PC-3 (cell line): ENCODE measurements around the gene ACAN. TPM values are rescaled to one million over a fixed set of nuclear protein-coding genes. Genes with fewer than 3 reads are reported as not detected.
A peak's percentile ranks its signal among the peaks of the same experiment; 100 is the strongest.

Experiments
- ATAC-seq: fragments of 200-7000 bp; cut with Tn5 transposase; 2 replicates; pipeline ENCODE4 v1.9.1; 2020; ENCODE audit warnings: mild to moderate bottlenecking, moderate library complexity
- BruUV-seq: library from RNA; stranded (reverse); fragments of 400-500 nt; replicated peaks from 2 replicates; lab custom pipeline; 2021; lab: Mats Ljungman, UMichigan
- CTCF ChIA-PET: fragments of 300-600 bp; sonication (Branson Sonifier 250); formaldehyde crosslinking; loops from one replicate; lab custom pipeline; 2022; ENCODE audit warnings: antibody characterized with exemption; lab: Charles Lee
- POLR2A ChIA-PET: fragments of 300-600 bp; sonication (Branson Sonifier 250); formaldehyde crosslinking; loops from one replicate; lab custom pipeline; 2022; ENCODE audit warnings: antibody characterized with exemption; ENCODE audit not compliant: unreplicated experiment; lab: Charles Lee
- DNase-seq: peaks from one replicate; pipeline ENCODE4 v3.0.0-alpha.2; 2015
- H2AFZ ChIP-seq: fragments of 300-600 bp; sonication (generic); 2 replicates; pipeline ENCODE4 v1.6.0; 2016; ENCODE audit warnings: antibody characterized with exemption, low read length
- H3F3A ChIP-seq: fragments of 300-600 bp; sonication (generic); one replicate; pipeline ENCODE4 v1.6.0; 2017; ENCODE audit warnings: antibody characterized with exemption, low read length, control low read depth, mild to moderate bottlenecking; ENCODE audit not compliant: unreplicated experiment
- H3K27ac ChIP-seq: fragments of 300-600 bp; sonication (generic); 2 replicates; pipeline ENCODE4 v1.5.1; 2016; ENCODE audit warnings: mild to moderate bottlenecking, low read length
- H3K27me3 ChIP-seq: fragments of 300-600 bp; sonication (generic); 2 replicates; pipeline ENCODE4 v1.6.1; 2016; ENCODE audit warnings: low read length, mixed read lengths
- H3K36me3 ChIP-seq: fragments of 300-600 bp; sonication (generic); 2 replicates; pipeline ENCODE4 v1.6.1; 2016; ENCODE audit warnings: low read depth, mixed run types, low read length, mixed read lengths
- H3K4me1 ChIP-seq: fragments of 300-600 bp; sonication (generic); 2 replicates; pipeline ENCODE4 v1.5.1; 2016; ENCODE audit warnings: low read length; ENCODE audit not compliant: insufficient read depth
- H3K4me2 ChIP-seq: fragments of 300-600 bp; sonication (generic); 2 replicates; pipeline ENCODE4 v1.6.0; 2016; ENCODE audit warnings: low read length
- H3K4me3 ChIP-seq: fragments of 300-600 bp; sonication (generic); 2 replicates; pipeline ENCODE4 v1.5.1; 2016; ENCODE audit warnings: mild to moderate bottlenecking, low read length, mixed read lengths
- H3K79me2 ChIP-seq: fragments of 300-600 bp; sonication (generic); 2 replicates; pipeline ENCODE4 v1.6.1; 2017; ENCODE audit warnings: low read length, mixed read lengths
- H3K9ac ChIP-seq: fragments of 300-600 bp; sonication (generic); 2 replicates; pipeline ENCODE4 v1.6.0; 2016; ENCODE audit warnings: mild to moderate bottlenecking, low read length
- H3K9me2 ChIP-seq: fragments of 300-600 bp; sonication (generic); replicated peaks from 2 replicates; pipeline ENCODE4 v1.6.1; 2016; ENCODE audit warnings: mixed run types, low read length, mixed read lengths
- H3K9me3 ChIP-seq: fragments of 300-600 bp; sonication (generic); 2 replicates; pipeline ENCODE4 v1.6.1; 2016; ENCODE audit warnings: low read length, mixed read lengths
- H4K20me1 ChIP-seq: fragments of 300-600 bp; sonication (generic); 2 replicates; pipeline ENCODE4 v1.6.1; 2016; ENCODE audit warnings: low read length, mixed read lengths
- EZH2 ChIP-seq: fragments of 300-600 bp; sonication (generic); IDR thresholded peaks from one replicate; pipeline ENCODE4 v1.6.1; 2017; ENCODE audit warnings: antibody characterized with exemption, mild to moderate bottlenecking, low read length; ENCODE audit not compliant: unreplicated experiment
- EZH2phosphoT487 ChIP-seq: fragments of 300-600 bp; sonication (generic); IDR thresholded peaks from 2 replicates; pipeline ENCODE4 v1.6.1; 2018; ENCODE audit warnings: mild to moderate bottlenecking, antibody characterized with exemption, low read length, borderline replicate concordance
- intact Hi-C: fragments of 100-400 bp; cut with micrococcal nuclease; formaldehyde crosslinking; loops from 2 replicates; pipeline ENCODE4 v1.9.0; 2023
- total RNA-seq: library from RNA; depleted of rRNA; stranded (reverse); fragments of >200 nt; gene quantifications from 2 replicates; pipeline ENCODE4 v1.2.3, GENCODE V29; 2014
- TF ChIP-seq, protein P1 (sequence below): fragments of 300-600 bp; sonication (generic); conservative IDR thresholded peaks from 2 replicates; pipeline ENCODE4 v1.5.1; 2017; ENCODE audit warnings: antibody characterized with exemption, low read depth, mild to moderate bottlenecking, low read length

Gene ACAN
- total RNA-seq, 1 experiment from 2014 or later = not detected

DNA sequence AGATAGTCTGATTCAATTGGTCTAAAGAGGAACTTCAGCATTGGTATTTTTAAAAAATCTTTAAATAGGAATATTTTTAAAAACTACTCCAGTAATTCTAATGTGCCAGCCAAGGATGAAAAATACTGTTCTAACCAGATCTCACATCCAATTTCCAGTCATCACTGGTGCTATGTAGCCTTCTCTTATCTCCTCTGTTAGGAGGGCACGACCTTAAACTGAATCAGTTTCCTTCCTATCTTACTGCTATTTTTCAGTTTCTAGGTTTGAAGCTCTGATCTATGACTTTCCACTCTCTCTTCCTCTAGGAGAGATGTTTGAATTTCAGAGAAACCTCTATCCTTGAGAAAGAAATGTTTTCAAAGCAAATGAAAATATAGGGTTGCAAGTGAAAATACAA, 60.2 kb downstream of the ACAN start:
- no peaks in the 10 kb centered on the region for H3K79me2 ChIP-seq

DNA sequence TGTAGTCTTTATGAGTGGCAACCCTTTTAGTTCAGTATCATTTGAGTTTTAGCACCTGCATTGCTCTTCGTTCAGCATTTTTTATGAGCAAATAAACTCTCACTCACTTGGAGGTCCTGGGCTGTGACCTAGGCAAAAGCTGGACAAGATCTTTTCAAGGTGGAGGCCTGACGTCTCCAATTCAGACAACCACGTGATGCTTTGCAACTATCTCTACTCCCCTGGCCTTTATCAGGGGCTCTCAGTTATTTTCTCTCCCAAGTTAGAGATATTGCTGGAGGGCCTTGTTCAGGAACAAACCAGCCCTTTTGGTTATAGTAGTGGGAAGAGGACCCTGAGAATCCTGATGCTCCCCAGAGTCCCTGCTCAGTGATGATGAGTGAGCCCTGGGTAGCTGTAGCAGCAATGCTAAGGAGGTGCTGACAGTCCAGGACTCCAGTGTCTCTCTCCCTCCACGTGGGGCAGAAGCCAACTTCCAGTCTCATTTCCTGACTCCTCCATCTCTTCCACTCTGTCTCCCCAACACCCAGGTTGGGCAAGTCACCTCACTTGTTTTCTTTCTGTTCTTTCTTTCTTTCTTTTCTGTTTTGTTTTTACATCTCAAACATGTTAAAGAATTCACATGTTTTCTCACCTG, 61.7 kb downstream of the ACAN start:
- Histone ChIP-seq H3K9ac (no peak overlapping the region), H3K4me3 (no peak overlapping the region), H3K4me2 (no peak overlapping the region), H2AFZ (no peak overlapping the region), H3K36me3 (no peaks in the 10 kb centered on the region), H4K20me1 (no peaks in the 10 kb centered on the region), H3F3A (no peaks in the 10 kb centered on the region), H3K9me3 (no peaks in the 10 kb centered on the region), H3K9me2 (no peaks in the 10 kb centered on the region), H3K79me2 (no peaks in the 10 kb centered on the region), H3K27me3 (no peaks in the 10 kb centered on the region), H3K4me1 (no peaks in the 10 kb centered on the region), H3K27ac (no peak overlapping the region)
- BruUV-seq = no TSS peak
- no peak for ATAC-seq
- no peak for DNase-seq
- POLR2A ChIA-PET = no interaction called here
- CTCF ChIA-PET = no interaction called here
- intact Hi-C loops = no loop called here
- TF ChIP-seq EZH2 (no peak), EZH2phosphoT487 (no peak)
- TF ChIP-seq, protein P1, sequence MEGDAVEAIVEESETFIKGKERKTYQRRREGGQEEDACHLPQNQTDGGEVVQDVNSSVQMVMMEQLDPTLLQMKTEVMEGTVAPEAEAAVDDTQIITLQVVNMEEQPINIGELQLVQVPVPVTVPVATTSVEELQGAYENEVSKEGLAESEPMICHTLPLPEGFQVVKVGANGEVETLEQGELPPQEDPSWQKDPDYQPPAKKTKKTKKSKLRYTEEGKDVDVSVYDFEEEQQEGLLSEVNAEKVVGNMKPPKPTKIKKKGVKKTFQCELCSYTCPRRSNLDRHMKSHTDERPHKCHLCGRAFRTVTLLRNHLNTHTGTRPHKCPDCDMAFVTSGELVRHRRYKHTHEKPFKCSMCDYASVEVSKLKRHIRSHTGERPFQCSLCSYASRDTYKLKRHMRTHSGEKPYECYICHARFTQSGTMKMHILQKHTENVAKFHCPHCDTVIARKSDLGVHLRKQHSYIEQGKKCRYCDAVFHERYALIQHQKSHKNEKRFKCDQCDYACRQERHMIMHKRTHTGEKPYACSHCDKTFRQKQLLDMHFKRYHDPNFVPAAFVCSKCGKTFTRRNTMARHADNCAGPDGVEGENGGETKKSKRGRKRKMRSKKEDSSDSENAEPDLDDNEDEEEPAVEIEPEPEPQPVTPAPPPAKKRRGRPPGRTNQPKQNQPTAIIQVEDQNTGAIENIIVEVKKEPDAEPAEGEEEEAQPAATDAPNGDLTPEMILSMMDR = no peak

More for the DNA sequence above, 60.2 kb downstream of the ACAN start:
- no peak for DNase-seq
- Histone ChIP-seq H4K20me1 (no peaks in the 10 kb centered on the region), H3K27ac (no peak overlapping the region), H3K4me1 (no peaks in the 10 kb centered on the region), H3K9me2 (no peaks in the 10 kb centered on the region), H3K9ac (no peak overlapping the region), H3K4me2 (no peak overlapping the region), H2AFZ (no peak overlapping the region), H3K9me3 (no peaks in the 10 kb centered on the region), H3K4me3 (no peak overlapping the region), H3F3A (no peaks in the 10 kb centered on the region), H3K27me3 (peaks cover 10% of the 10 kb centered on the region; the same call in 1 of the 2 replicates), H3K36me3 (no peaks in the 10 kb centered on the region)
- TF ChIP-seq EZH2phosphoT487 = no peak
- TF ChIP-seq, protein P1 = no peak
- CTCF ChIA-PET = no interaction called here
- intact Hi-C loops = no loop called here
- no peak for ATAC-seq
- POLR2A ChIA-PET = no interaction called here
- no TSS peak for BruUV-seq

DNA sequence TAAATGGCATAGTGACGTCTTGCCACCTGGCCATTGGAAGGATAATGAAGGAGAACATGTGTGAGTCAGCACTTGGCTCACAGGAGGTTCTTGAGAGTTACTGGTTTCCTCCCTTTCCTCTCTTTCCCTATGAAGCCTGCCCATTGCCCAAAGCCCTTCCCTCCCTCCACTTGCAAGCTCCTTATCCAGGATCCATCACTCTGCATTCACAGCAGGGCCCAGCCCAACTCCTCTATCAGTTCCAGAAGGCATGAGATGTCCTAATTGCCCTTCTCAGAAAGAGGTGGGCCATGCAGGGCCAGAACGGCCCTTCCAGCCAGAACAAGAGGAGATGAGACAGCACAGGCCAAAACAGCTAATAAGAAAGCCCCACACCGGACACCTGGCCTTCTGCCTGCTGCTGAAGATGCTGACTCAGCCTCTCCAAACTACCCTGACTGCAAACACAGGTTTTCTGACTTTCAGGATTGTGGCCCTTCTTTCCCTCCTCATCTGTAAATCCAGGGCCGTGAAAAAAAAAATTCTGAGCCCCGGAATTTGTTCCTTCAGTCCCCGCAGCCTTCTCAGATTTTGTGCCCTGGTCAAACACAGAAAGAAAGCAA, 62.4 kb downstream of the ACAN start:
- CTCF ChIA-PET = no interaction called here
- no peak overlapping the region for H3K9ac ChIP-seq
- no peak for TF ChIP-seq EZH2
- TF ChIP-seq, protein P1 = no peak
- TF ChIP-seq EZH2phosphoT487 = no peak

More for the DNA sequence above, 62.4 kb downstream of the ACAN start:
- H4K20me1 ChIP-seq = no peaks in the 10 kb centered on the region
- no peak overlapping the region for H3K4me2 ChIP-seq
- no peaks in the 10 kb centered on the region for H3K27me3 ChIP-seq
- H3K36me3 ChIP-seq = no peaks in the 10 kb centered on the region
- intact Hi-C loops = no loop called here
- POLR2A ChIA-PET = no interaction called here
- no peaks in the 10 kb centered on the region for H3F3A ChIP-seq
- no peak overlapping the region for H2AFZ ChIP-seq
- H3K4me1 ChIP-seq = no peaks in the 10 kb centered on the region
- no peak overlapping the region for H3K27ac ChIP-seq
- H3K4me3 ChIP-seq = no peak overlapping the region
- DNase-seq = peak; percentile 3
- no peak for ATAC-seq
- no peaks in the 10 kb centered on the region for H3K79me2 ChIP-seq
- no peaks in the 10 kb centered on the region for H3K9me2 ChIP-seq
- no peaks in the 10 kb centered on the region for H3K9me3 ChIP-seq
- BruUV-seq = no TSS peak
